MCF 10A (cell line): Measurements from ENCODE around the gene STOX2. TPM values are rescaled to one million over a fixed set of nuclear protein-coding genes. Genes with fewer than 3 reads are reported as not detected.

Source experiments
- BruUV-seq: library from RNA; stranded (reverse); fragments of 400-500 nt; replicated peaks from 2 replicates; lab custom pipeline; 2021; lab: Mats Ljungman, UMichigan
- CTCF ChIA-PET: fragments of 300-600 bp; sonication (Branson Sonifier 250); formaldehyde crosslinking; extraction: SDS; loops from one replicate; lab custom pipeline; 2021; ENCODE audit warnings: antibody characterized with exemption, inconsistent platforms; lab: Yijun Ruan, JAX
- POLR2A ChIA-PET: fragments of 300-600, 350-650 bp; sonication (Branson Sonifier 250); formaldehyde crosslinking; extraction: SDS; loops from one replicate; lab custom pipeline; 2020; ENCODE audit warnings: antibody characterized with exemption, inconsistent platforms; lab: Yijun Ruan, JAX
- DNase-seq: peaks from one replicate; pipeline ENCODE4 v3.0.0-alpha.2; 2018; ENCODE audit not compliant: unreplicated experiment
- H3K27ac Mint-ChIP-seq: one replicate; pipeline ENCODE4 v1.8.0; 2022; ENCODE audit warnings: mild to moderate bottlenecking, low read depth, mixed read lengths; ENCODE audit not compliant: unreplicated experiment
- H3K27me3 Mint-ChIP-seq: one replicate; pipeline ENCODE4 v1.8.0; 2022; ENCODE audit warnings: mixed read lengths; ENCODE audit not compliant: insufficient read depth, unreplicated experiment
- H3K36me3 Mint-ChIP-seq: one replicate; pipeline ENCODE4 v1.8.0; 2022; ENCODE audit warnings: mild to moderate bottlenecking, moderate library complexity, mixed read lengths; ENCODE audit not compliant: insufficient read depth, unreplicated experiment
- H3K4me1 Mint-ChIP-seq: one replicate; pipeline ENCODE4 v1.8.0; 2022; ENCODE audit warnings: mixed read lengths; ENCODE audit not compliant: insufficient read depth, unreplicated experiment
- H3K4me3 Mint-ChIP-seq: one replicate; pipeline ENCODE4 v1.8.0; 2022; ENCODE audit warnings: mild to moderate bottlenecking, moderate library complexity, mixed read lengths; ENCODE audit not compliant: unreplicated experiment
- H3K9me3 Mint-ChIP-seq: one replicate; pipeline ENCODE4 v1.8.0; 2022; ENCODE audit warnings: mixed read lengths; ENCODE audit not compliant: unreplicated experiment
- intact Hi-C: fragments of 100-400 bp; cut with micrococcal nuclease; formaldehyde crosslinking; loops from 2 replicates; pipeline ENCODE4 v1.14.1; 2022
- total RNA-seq: library from RNA; stranded (reverse); gene quantifications from 2 replicates; pipeline ENCODE4 v1.2.3, GENCODE V29; 2022
- TF ChIP-seq, protein P1 (sequence below): fragments of 200-600 bp; IDR thresholded peaks from one replicate; pipeline ENCODE4 v1.8.0; 2022; ENCODE audit warnings: antibody characterized with exemption, mild to moderate bottlenecking; ENCODE audit not compliant: unreplicated experiment

STOX2 gene
- total RNA-seq, 1 experiment from 2014 or later: 1.1 TPM

DNA sequence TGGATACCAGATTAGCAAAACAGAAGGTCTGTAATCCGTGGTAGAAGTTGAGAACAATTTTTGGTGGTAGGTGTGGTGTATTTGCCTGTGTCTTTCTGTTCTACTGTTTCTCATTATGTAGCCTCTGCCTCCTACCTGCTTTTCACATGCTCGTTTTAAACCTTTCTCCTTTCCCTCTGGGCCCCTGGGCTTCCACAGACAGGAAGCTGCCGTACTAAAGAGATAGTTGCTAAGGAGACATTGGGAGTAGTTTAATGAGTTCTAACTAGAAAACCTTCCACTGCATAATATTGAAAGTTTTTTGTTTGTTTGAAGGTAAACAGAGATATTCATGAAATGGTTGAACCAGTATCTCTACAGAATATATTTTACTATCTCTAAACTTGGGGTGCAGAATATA is 107.8 kb downstream of the STOX2 start:
- H3K4me3 Mint-ChIP-seq: no peak overlapping the region
- no peaks in the 10 kb centered on the region for H3K36me3 Mint-ChIP-seq
- H3K27ac Mint-ChIP-seq: no peak overlapping the region
- BruUV-seq: no TSS peak
- TF ChIP-seq, protein P1, sequence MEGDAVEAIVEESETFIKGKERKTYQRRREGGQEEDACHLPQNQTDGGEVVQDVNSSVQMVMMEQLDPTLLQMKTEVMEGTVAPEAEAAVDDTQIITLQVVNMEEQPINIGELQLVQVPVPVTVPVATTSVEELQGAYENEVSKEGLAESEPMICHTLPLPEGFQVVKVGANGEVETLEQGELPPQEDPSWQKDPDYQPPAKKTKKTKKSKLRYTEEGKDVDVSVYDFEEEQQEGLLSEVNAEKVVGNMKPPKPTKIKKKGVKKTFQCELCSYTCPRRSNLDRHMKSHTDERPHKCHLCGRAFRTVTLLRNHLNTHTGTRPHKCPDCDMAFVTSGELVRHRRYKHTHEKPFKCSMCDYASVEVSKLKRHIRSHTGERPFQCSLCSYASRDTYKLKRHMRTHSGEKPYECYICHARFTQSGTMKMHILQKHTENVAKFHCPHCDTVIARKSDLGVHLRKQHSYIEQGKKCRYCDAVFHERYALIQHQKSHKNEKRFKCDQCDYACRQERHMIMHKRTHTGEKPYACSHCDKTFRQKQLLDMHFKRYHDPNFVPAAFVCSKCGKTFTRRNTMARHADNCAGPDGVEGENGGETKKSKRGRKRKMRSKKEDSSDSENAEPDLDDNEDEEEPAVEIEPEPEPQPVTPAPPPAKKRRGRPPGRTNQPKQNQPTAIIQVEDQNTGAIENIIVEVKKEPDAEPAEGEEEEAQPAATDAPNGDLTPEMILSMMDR: no peak
- H3K27me3 Mint-ChIP-seq: no peaks in the 10 kb centered on the region
- intact Hi-C loops: no loop called here
- CTCF ChIA-PET: no interaction called here
- H3K9me3 Mint-ChIP-seq: no peaks in the 10 kb centered on the region
- DNase-seq: no peak
- POLR2A ChIA-PET: interaction anchor here (0.7 kb wide), 1 partner anchor 25 kb away, joined by 3 read pairs; no protein-coding TSS in a partner anchor
- no peaks in the 10 kb centered on the region for H3K4me1 Mint-ChIP-seq

DNA sequence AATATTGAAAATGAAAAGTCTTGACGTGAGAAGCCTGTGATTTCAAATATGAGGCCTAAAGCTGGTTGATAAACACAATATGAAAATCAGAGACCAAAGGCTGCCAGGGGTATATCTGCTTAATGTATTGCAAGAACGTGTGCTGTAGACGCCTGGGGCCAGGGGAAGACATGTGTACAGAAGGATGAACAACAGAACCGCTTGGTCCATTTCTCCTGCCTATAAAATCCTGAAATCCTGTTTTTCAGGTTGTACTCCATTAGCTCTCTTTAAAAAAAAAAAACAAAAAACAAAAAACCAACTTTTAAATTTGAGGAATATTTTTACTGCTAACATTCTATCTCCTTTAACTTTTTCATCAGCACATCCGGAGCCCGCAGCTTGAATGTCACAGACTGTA is 109.2 kb downstream of the STOX2 start:
- POLR2A ChIA-PET: no interaction called here
- CTCF ChIA-PET: interaction anchor here (0.9 kb wide), 1 partner anchor 101 kb away, joined by 5 read pairs; no protein-coding TSS in a partner anchor

DNA sequence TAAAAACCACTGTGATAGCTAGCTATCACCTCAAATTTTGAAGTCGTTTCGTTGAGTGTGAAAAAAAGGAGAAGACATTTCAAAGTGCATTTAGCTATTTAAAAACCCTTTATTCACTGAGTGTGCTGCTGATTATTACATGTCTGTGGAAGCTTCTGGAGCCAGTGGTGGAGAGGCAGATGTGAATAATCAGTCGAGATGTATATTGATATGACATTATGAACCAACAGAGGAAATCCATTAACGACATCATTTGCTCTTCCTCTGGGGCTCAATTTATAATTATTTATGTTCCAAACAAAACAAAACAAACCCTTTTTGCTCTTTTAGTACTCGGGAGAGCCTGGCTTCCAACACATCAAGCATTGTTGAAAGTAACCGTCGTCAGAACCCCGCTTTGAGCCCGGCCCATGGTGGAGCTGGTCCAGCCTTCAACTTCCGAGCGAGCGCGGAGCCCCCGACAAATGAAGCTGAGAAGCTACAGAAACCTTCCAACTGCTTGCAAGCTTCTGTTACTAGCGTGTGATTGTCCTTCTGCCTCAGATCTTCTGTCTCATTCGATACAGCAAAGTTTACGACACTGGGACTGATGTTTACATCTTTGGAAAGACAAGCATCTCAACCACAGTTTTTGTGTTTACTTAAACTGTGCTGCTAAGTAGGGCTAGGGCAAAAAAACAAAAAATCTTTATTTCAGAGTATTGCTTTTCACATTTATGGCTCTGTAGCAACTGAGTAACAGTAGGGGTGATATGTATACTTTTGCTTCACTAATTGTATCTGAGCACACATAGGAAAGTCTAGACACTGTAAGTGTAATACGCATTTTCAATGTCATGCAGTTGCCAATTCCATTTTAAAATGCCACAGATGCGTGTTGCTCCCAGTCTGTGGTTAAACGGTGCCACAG is 111.9 kb downstream of the STOX2 start:
- Mint-ChIP-seq H3K27me3 (no peaks in the 10 kb centered on the region), H3K27ac (no peak overlapping the region), H3K9me3 (no peaks in the 10 kb centered on the region), H3K4me1 (no peaks in the 10 kb centered on the region), H3K36me3 (no peaks in the 10 kb centered on the region), H3K4me3 (no peak overlapping the region)
- no peak for DNase-seq
- intact Hi-C loops: no loop called here
- ChIA-PET CTCF (no interaction called here), POLR2A (interaction anchor here (1.0 to 1.1 kb wide), 2 partner anchors 30 to 59 kb away, joined by 3 to 6 read pairs; no protein-coding TSS in a partner anchor)
- TF ChIP-seq, protein P1: no peak
- no TSS peak for BruUV-seq

More for the DNA sequence above, 109.2 kb downstream of the STOX2 start:
- intact Hi-C loops: no loop called here
- Mint-ChIP-seq H3K36me3 (no peaks in the 10 kb centered on the region), H3K4me3 (no peak overlapping the region), H3K4me1 (no peaks in the 10 kb centered on the region), H3K27ac (no peak overlapping the region), H3K9me3 (no peaks in the 10 kb centered on the region), H3K27me3 (no peaks in the 10 kb centered on the region)
- no peak for DNase-seq
- TF ChIP-seq, protein P1: no peak
- BruUV-seq: no TSS peak

DNA sequence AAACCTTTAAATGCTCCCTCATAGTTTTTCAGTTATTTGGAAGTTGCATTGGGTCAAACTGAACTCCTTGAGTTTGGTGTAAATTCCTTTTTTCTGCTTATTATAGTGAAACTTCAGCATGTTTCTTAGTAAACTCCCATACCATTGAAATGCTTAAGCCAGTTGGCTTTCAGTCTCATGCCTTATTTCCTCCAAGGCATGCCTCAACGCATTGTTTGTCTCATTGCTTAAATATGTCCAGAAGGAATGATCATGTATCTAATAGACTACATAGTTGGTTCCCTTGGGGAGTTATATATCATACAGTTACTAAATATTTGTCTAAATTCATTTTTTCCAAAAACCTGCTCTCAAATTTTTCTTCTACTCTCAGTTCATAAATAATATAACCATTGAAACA is 114.0 kb downstream of the STOX2 start:
- Mint-ChIP-seq H3K9me3 (no peaks in the 10 kb centered on the region), H3K27me3 (no peaks in the 10 kb centered on the region), H3K4me3 (no peak overlapping the region), H3K4me1 (no peaks in the 10 kb centered on the region), H3K27ac (no peak overlapping the region), H3K36me3 (no peaks in the 10 kb centered on the region)
- intact Hi-C loops: no loop called here
- POLR2A ChIA-PET: interaction anchor here (0.6 kb wide), 1 partner anchor 131 kb away, joined by 3 read pairs; no protein-coding TSS in a partner anchor
- DNase-seq: peak; percentile 5
- no TSS peak for BruUV-seq
- CTCF ChIA-PET: no interaction called here
- TF ChIP-seq, protein P1: no peak
